Right hindlimb (tissue), 1 donor: Measurements from ENCODE around the gene PCNX4.
"Not testable (repeated sequence)": the region's sequence is repeated elsewhere in the genome, so short reads cannot be mapped to it uniquely, and the experiment has no call there.

ENCODE experiments used
- DNase-seq: peaks from one replicate; pipeline ENCODE4 v3.0.0-alpha.2; 2018

PCNX4 gene

DNA sequence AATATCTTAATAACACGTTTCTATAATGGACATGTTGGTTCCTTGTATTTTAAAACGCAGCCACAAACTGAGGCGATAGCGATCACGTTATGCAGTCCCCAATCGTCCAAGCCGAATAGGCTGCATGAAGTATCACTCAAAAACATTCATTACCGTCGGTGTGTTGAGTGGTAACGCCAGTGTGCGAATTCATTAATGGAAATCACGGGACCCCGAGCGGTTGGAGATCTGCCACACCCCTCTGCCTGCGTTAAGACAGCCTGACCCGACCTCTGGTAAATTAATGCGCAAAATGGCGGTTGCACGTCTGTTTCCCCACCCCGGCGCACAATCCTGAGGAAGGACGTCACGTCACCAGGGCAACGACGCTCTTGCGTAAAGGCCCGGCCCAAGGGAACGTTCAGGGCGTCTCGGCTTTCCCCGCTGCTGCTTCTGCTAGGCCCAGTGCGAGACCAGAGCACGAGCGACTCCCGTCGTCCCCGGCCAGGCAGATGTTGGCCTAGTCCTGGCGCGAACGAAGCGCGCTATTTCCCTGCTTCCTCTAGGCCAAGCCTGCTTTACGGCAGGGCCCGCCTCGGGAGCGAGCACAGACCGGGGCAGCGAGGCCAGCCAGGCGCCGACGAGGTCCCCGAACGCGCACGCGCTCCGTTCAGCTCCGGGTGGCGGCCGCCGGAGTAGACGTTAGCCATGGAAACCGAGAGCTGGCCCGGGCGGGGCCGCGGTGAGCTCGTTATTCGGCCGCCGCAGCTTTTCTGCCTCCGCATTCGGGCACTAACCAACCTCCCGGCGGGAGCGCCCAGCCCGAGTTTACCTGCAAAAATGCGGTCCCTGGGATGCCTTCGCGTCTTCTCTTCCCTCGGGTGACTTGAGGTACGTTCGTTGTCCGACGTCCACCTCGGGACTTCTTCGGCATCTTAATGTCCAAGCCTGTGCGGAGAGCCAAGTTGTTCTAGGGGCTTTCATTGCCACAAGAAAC is at the start of gene PCNX4:
Gene PCNX4 (plus strand): TSS at position 374 of the 976 bp plus-strand sequence. CDS start 15,716 bp downstream, outside the sequence.
- DNase-seq: peak; percentile 98

- not testable (repeated sequence) for DNase-seq
These were observed 43.7 kb upstream of the PCNX4 start for GRCh38 chr14:60047976-60048375.

DNA sequence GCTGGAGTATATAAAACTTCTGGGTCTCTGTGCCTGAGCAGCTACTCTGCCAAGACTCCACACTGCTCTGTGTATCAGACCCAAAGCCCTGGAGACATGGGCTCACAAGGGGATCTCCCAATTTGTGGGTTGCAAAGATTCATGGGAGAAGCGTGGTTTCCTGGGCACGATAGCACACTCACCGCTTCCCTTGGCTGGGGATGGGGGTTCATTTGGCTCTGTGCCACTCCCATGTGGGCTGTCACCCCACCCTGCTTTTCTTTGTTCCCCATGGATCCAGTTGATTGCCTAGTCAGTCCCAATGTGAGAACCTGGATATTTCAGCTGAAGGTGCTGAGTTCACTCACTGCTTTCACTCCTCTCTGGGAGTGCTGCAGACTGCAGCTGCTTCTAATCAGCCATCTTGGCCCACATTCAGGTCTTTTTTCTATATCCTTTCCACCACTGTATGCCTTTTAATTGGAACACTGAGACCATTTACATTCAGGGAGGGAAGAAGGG is 40.0 kb upstream of the PCNX4 start:
- peak; percentile 63 for DNase-seq

- DNase-seq: no peak
These were observed 33.6 kb upstream of the PCNX4 start for GRCh38 chr14:60058087-60058486.

DNA sequence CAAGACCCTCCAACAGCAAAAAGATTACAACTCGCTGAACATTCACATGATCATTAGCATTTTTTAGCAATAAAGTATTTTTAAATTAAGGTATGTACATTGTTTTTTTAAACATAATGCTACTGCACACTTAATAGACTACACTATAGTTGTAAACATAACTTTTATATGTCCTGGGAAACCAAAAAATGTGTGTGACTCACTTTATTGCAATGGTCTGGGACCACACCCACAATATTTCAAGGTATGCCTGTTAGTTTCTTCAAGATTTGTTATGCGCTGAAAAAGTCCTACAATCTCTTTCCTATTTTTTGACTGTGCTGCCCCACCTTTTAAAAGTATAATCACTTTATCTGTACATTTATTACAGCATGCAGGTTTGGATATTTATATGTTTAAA is 30.4 kb upstream of the PCNX4 start:
- DNase-seq: no peak

GRCh38 chr14:60064491-60065072 is 27.1 kb upstream of the PCNX4 start:
- no peak for DNase-seq

DNA sequence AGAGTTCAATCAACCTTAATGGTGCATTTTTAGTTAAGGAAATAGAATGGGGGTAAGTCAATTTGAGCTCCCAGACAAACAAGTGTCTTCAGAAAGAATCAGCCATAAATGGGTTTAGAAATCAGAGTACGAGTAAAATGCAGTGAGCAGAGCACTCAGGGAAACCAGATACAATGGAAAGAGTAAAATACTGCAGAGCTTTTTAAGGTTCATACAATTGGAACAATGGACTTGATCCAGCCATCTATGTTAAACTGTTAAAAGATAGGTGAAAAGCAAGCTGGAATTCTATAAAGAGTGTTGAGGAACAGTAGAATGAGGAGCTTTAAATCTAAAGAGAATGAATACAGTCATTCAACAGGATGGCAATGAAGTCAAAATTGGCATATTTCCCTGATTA is 23.8 kb upstream of the PCNX4 start:
- no peak for DNase-seq

GRCh38 chr14:60079723-60080122 is 12.0 kb upstream of the PCNX4 start:
- DNase-seq: no peak

DNA sequence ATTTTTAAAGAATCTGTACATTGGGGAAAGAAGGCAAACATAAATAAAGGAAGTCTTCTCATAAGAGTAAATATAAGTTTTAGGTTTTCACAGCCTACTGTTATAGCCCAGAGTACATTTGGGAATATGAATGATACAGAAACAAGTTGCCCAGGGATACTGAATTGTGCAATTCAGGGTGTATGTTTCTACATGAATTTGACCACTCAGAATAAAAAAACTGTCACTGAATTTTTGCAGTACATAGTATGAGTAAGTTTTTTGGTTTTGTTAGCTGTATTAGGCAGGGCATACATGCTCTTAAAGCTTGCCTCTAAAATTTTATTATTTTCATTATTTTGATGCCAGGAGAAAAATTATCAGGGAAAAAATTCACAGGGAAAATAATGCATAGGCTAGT is 6.6 kb upstream of the PCNX4 start:
- no peak for DNase-seq

DNA sequence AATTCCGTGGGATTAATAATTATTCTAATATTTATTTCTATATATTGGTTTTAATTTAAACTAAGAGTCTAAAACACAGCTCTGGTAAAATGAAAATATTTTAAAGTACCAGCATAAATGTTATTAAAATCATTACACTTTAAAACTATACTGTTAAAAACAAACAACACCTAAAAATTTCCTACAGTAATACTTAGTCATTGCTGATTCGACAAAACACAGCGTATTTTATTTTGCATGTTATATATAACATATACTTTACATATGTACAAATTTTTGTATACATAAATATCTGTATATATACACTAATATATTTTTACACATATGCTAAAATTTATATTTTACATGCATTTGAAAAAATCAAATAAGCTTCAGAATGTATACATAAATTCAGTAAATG is 6.0 kb upstream of the PCNX4 start:
- DNase-seq: no peak

DNA sequence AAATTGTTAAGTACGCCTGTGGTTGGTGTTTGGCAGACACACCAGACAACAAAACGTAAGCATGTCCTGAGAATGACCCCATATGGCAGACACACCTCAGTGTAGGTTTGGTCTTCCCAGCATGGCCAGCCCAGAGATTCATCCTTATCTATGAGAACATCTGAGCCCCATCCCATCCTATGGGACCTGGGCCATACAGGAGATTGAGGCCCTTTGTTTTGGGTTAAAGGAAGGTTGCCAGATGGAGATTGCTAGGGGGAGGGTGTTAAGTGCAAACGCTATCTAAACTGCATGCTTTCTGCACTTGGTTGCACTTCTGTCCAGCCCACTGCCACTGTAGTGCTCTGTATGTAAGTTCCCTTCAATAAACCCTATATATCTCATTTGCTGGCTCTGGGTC is 4.1 kb upstream of the PCNX4 start:
- no peak for DNase-seq

DNA sequence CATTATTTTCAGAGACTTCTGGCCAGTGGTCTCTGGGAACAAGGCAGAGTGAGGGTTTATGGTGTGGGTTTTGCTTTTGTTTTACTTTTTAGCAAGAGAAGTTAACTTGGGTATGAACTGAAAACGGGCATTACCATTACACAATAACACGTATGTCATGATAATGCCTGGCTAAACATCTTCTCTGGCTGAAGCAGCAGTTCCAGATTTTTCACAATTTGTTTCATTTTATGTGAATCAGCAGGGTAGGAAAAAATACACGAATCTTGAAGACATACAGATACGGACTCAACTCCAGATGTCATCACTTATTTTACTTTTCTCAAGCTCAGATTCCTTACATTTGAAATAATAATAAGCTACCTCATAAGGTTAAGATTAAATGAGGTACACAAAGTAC is 2.5 kb upstream of the PCNX4 start:
- no peak for DNase-seq

DNA sequence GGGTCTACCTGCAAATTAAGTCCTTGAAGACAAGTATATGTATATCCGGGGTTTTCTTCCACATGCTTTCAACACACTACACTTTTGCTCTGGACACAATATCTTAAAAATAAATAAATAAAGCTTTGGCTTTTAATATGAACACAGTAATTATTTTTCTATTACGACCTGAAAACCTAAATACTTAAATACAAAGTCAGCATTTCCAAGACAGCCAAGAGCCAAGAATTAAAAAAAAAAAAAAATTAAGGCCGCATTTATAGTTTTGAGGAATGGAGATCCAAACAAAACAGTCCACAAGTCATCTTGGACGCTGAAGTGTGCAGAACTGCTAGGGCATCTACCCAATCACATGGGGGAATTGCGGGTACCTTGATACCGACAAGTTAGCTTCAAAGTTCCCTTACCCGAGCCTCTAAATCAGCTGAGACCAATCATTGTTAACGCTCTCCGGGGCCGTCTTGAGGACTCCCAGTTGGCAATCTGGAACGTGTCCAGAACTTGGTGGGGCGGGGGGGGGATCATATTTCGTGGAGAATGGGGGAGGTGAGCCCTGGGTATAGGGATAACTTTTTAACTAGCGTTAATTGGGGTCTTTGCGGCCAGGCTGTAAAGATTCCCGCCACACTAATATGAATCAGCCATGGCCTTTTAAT is 731 bp upstream of the PCNX4 start:
- peak; percentile 82 for DNase-seq

- peak; percentile 41 for DNase-seq
These were observed 800 bp downstream of the PCNX4 start for GRCh38 chr14:60092526-60092920.

DNA sequence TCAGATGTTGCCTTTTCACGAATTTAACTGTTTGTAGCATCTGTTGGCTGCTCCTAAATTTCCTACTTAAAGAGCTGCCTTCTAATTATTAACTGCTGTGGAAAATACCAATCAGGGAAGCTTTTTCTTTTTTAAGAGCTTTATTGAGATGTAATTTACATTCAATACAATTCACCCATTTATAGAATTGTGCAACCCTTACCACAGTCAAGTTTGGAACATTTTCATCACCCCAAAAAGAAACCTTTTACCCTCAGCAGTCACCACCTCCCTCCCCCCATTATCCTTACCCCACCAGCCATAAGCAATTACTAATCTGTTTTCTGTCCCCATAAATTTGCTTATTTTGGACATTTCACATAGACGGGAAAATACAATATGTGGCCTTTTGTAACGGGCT is 1.4 kb downstream of the PCNX4 start:
- DNase-seq: no peak

- DNase-seq: no peak
These were observed 1.9 kb downstream of the PCNX4 start for GRCh38 chr14:60093606-60094005.

- DNase-seq: no peak
These were observed 2.7 kb downstream of the PCNX4 start for GRCh38 chr14:60094306-60094897.

GRCh38 chr14:60095231-60095630 is 3.5 kb downstream of the PCNX4 start:
- DNase-seq: no peak

DNA sequence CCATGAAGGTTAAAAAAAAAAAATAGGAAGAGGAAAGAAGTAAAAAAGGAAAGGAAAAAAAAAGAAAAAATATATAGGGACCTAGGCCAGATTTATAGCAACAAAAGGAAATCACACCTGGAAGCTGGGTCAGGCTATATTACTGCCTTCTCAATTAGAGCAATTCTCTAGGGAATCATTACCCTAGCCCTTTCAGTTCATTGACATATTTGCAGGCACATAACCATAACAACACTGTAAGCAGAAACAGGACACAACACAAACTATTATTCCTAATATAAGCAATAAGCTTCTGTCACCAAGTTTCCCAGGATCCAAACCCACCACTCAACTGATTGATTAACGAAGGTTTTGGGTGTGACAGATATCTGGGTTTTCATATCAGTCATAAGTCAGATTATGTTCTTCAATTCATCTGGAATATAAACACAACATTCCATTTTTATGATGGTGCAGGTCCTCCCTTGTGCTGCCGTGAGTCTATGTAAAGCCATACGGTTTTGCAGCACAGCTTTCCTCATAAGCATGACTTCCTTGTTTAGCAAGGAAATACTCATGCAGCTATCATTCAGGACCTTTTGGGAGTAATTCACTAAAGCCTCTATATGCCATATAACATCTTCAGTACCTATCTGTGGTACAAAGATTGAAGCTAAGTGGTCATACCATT is 4.2 kb downstream of the PCNX4 start:
- DNase-seq: no peak

GRCh38 chr14:60097974-60098373 is 6.3 kb downstream of the PCNX4 start:
- no peak for DNase-seq

GRCh38 chr14:60099855-60100254 is 8.1 kb downstream of the PCNX4 start:
- not testable (repeated sequence) for DNase-seq

- DNase-seq: no peak
These were observed 10.1 kb downstream of the PCNX4 start for GRCh38 chr14:60101786-60102185.

DNA sequence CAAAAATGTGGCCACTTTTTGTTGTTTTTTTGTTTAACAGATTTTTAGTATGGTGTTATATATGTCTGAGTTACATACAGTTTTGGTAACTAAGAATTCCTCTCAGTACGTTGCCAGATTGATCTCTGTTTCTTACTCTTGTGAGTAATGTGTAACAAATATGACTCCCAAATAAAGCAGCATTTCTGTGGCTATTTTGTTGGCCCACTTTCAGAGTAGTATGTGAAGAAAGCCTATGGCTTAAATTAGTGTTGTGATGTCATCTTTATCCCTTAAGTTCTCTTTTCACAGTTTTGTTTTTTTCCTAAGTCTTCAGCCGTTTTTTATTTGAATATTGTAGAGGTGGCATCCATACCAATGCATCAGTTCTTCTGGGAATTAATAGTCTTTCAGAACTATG is 10.7 kb downstream of the PCNX4 start:
- DNase-seq: no peak
